Stimulated activated CD8-positive, alpha-beta memory T cell treated with anti-CD3 and anti-CD28 coated beads, Interleukin-15, amount 100 ng/mL, for 1 hour (primary cell): Measurements from ENCODE around the gene KSR2.

Source experiments
- DNase-seq: peaks from one replicate; pipeline ENCODE4 v3.0.0-alpha.2; 2020; ENCODE audit warnings: low read depth

The KSR2 gene

GRCh38 chr12:117689857-117690256 is 278.9 kb downstream of the KSR2 start:
- DNase-seq = no peak

GRCh38 chr12:117688446-117688845 is 280.3 kb downstream of the KSR2 start:
- DNase-seq = no peak

GRCh38 chr12:117686911-117687377 is 281.8 kb downstream of the KSR2 start:
- DNase-seq = no peak

- no peak for DNase-seq
These were observed 282.6 kb downstream of the KSR2 start for GRCh38 chr12:117686210-117686609.

- DNase-seq = no peak
These were observed 283.5 kb downstream of the KSR2 start for GRCh38 chr12:117685110-117685926.

GRCh38 chr12:117684471-117684870 is 284.3 kb downstream of the KSR2 start:
- no peak for DNase-seq

- no peak for DNase-seq
These were observed 288.5 kb downstream of the KSR2 start for GRCh38 chr12:117680312-117680711.

GRCh38 chr12:117679776-117680175 is 289.0 kb downstream of the KSR2 start:
- no peak for DNase-seq

GRCh38 chr12:117674763-117675162 is 294.0 kb downstream of the KSR2 start:
- DNase-seq = no peak

- no peak for DNase-seq
These were observed 294.5 kb downstream of the KSR2 start for GRCh38 chr12:117674313-117674712.

GRCh38 chr12:117671734-117672133 is 297.1 kb downstream of the KSR2 start:
- DNase-seq = no peak

GRCh38 chr12:117664169-117664568 is 304.6 kb downstream of the KSR2 start:
- DNase-seq = no peak

- no peak for DNase-seq
These were observed 306.0 kb downstream of the KSR2 start for GRCh38 chr12:117662620-117663395.

- no peak for DNase-seq
These were observed 306.6 kb downstream of the KSR2 start for GRCh38 chr12:117662220-117662619.

- no peak for DNase-seq
These were observed 307.3 kb downstream of the KSR2 start for GRCh38 chr12:117661471-117661870.

GRCh38 chr12:117660896-117661295 is 307.9 kb downstream of the KSR2 start:
- no peak for DNase-seq

GRCh38 chr12:117658226-117658625 is 310.6 kb downstream of the KSR2 start:
- DNase-seq = no peak

GRCh38 chr12:117649796-117650195 is 319.0 kb downstream of the KSR2 start:
- DNase-seq = no peak

- DNase-seq = no peak
These were observed 322.3 kb downstream of the KSR2 start for GRCh38 chr12:117646520-117646919.

- no peak for DNase-seq
These were observed 323.3 kb downstream of the KSR2 start for GRCh38 chr12:117645473-117645872.

GRCh38 chr12:117643971-117644370 is 324.8 kb downstream of the KSR2 start:
- DNase-seq = no peak

GRCh38 chr12:117641885-117642284 is 326.9 kb downstream of the KSR2 start:
- no peak for DNase-seq

- no peak for DNase-seq
These were observed 328.3 kb downstream of the KSR2 start for GRCh38 chr12:117640511-117640910.
